RPMI7951 (cell line): ENCODE data around the gene SPATA46. TPM values are rescaled to one million over a fixed set of nuclear protein-coding genes. Genes with fewer than 3 reads are reported as not detected.

Source experiments
- DNase-seq: peaks from one replicate; pipeline ENCODE4 v3.0.0-alpha.2; 2012; ENCODE audit warnings: low read depth
- total RNA-seq: library from RNA; depleted of rRNA; stranded (reverse); fragments of >200 nt; shearing (Covaris generic); gene quantifications from 2 replicates; pipeline ENCODE4 v1.2.3, GENCODE V29; 2014

The SPATA46 gene
- total RNA-seq, 1 experiment from 2014 or later, result not detected

GRCh38 chr1:162390396-162391185, 13.9 kb upstream of the SPATA46 start:
- DNase-seq, result no peak

GRCh38 chr1:162389971-162390370, 13.3 kb upstream of the SPATA46 start:
- no peak for DNase-seq

DNA sequence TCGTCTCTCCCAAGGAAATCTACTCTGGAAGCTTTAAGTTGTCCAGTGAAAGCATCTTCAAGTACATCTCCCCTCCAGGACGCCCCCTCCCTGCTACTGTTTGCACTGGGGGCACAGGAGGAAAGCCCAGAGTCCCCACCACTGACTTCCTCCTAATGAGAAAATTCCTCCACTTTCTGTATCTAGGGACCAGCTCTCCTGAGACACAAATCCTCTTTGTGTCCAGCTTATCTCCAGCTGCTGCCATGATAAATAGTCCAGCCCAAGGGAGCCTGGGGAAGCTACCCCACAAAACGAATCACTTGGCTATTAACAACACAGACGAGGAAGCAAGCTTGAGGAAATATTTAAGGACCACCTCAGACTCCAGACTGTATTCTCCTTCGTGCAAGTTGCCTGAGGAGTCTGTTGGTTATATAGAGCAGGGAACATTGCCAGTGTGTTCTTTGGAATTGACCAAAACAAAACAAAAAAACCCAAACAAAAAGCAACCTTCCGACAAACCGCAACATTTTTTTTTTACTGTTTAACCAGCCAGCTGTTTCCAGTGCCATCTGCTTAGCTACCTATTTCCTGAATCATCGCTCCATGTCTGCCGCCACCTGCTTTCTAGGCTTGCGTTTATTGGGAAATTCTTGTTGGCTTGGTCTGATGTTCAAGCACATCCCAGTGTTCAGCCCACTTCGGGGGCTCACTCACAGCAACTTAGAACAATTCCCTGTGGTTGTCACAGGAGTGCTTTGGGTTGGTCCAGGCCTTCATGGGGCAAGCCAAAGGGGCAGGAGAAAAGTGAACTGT, 12.6 kb upstream of the SPATA46 start:
- peak; percentile 72 for DNase-seq

DNA sequence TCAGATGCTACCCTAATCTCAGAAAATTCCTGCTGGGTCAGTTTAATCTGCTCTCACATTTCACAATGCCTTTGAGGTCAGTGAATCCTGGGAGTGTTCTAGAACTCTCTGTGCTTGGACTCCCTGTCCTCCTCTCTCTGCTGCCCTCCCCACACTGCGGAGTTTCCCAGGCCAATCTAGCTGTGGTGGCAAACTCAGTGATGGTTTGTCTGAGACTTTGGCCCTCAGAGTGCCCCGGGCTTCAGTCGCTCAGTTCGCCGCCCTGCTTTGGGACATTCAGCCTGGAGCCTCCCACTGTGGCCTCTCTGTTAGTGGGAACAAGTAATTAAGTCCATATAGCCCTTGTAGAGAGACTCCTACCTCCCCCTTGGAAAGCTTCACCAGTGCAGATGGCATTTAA, 12.0 kb upstream of the SPATA46 start:
- no peak for DNase-seq

DNA sequence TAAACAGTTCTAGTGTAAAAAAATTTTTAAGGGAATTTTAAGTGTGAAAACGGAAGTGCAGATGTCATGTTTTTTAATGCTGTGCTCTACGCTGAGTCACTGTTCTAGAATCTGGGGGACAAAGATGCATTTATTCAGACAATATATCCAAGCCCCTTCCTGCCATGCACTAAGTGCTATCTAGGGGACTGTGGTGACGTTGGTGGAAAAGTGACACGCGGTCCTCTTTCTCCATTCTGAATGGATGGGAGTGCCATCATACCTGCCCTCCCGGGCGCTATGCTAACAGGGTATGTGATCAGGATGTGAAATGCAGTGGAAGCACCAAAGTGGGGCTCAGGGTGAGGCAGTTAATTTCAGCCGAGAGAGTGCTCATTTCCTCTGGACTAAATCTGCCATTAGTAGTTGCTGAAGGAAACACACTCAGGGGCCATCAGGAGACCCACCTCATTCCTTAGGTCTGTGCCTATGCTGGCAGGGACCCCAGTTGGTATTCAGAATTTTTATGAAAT, 11.5 kb upstream of the SPATA46 start:
- no peak for DNase-seq

GRCh38 chr1:162387226-162388082, 10.8 kb upstream of the SPATA46 start:
- no peak for DNase-seq

GRCh38 chr1:162386292-162387225, 9.9 kb upstream of the SPATA46 start:
- no peak for DNase-seq

- no peak for DNase-seq
Observed at GRCh38 chr1:162385702-162386101, 9.0 kb upstream of the SPATA46 start.

DNA sequence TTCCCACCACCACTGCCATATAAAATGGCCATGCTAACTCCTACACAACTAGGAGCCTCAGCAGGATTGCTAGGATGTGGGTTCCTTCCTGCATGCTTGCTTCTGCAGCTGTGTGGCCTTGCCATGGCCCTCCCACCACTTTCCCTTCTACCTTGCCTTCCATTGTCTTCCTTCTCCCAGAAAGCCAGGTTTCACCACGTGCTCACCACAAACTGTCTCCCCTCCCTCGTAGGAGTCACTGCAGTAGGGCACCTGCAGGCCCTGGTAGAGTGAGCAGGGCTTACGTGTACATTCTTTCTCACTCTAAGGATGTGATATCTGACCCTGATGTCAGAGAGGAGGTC, 8.6 kb upstream of the SPATA46 start:
- DNase-seq, result no peak

DNA sequence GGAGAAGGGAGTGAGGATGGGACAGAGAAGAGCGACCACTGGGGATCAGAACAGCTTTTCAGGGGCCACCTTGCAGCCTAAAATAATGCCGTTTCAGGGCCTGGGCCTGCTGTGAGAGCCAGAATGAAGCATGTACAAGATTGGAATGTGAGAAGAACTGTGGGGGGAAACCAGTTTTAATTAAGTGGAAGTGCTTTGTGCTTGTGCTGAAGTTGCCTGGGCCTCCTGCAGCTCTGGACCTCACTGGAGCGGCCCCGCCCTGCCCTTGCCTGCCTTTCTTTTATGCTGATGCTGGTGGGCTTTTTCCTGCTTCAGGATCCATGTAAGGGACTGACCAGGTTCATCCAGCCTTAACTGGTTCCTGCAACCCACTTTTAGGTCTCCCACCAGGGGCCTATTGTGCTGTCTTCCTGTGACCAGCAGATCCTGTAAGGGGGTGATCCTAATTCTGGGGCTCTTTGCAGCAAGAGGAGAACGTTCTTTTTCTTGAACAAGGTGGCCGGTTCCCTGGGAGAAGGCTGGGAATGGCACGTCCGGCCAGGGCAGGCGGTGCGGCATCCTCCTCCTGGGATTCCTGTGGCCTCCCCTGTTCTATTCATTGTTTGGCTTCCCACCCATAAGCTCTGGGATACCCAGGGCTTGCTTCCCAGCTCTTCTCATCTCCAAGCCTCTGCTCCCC, 8.1 kb upstream of the SPATA46 start:
- no peak for DNase-seq

GRCh38 chr1:162384116-162384515, 7.5 kb upstream of the SPATA46 start:
- no peak for DNase-seq

DNA sequence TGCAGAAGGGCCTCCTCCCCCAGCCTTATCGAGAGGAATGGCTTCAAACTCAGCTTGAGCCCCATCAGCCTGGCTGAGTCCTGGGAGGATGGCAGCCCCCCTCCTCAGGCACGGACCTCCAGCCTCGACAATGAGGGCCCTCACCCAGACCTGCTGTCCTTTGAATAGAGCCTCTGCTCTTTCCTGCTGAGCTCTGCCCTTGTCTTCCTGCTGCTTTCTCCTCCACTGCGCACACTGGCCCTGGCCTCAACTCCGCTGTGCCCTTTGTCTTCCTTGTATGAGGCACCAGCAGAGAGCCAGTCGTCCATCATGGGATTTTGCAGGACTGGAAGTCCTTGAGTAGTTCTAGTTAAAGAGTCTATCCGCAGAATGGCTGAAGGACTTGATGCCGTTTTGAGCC, 6.9 kb upstream of the SPATA46 start:
- DNase-seq, result no peak

DNA sequence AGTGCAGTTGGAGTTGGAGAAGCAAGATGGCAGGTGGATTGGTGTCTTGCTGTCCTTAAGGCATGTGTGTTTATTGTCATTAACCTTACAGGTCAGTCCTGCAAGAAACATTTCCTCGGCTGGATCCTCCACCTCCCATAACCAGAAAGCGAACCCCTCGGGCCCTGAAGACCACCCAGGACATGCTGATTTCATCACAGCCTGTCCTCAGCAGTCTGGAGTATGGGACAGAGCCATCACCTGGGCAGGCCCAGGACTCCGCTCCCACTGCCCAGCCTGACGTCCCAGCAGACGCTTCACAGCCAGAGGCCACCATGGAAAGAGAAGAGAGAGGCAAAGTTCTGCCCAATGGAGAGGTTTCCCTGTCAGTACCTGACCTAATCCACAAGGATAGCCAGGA, 6.4 kb upstream of the SPATA46 start:
- DNase-seq, result no peak

GRCh38 chr1:162381941-162382750, 5.5 kb upstream of the SPATA46 start:
- no peak for DNase-seq

- DNase-seq, result no peak
Observed at GRCh38 chr1:162381383-162381782, 4.7 kb upstream of the SPATA46 start, which contains the start of gene C1orf226. TSS of gene C1orf226 (plus strand) at chr1:162381728. CDS start at chr1:162381902, 174 bp downstream.

DNA sequence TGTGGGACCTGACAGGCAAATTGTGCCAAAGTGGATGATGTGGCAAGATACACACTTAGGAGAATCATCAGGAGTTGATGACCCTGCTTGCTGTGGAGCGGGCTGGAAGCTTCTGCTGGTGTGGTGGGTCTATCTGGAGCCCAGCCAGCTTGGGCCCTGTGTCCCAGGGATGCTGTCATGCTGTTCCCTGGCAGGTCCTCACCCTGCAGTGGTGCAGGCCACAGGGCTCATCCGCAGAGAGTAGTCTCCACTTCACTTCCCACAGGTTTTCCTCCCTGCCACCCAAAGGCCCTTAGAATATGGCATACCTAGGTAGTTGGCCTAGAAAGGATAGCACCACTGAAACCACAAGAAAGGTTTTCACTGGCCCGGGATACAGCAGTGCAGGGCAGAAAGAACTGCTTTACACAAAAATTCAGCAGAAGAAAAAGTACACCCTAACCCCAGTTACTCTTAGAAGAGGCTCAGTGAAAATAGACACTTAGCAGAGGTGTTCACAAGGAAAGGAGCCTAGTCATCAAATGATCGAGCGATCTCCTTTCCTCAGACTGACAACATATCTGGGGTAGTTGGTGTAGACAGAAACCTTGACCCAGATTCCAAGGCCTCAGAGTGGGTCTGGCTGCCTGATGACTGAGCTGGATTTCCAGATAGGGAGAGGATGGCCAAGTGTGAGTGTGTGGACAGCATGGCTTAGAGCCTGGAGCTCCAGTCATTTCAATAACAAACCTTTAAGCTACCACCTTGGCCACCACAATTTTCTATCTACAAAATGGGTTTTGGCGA, 3.6 kb upstream of the SPATA46 start:
- DNase-seq, result no peak

DNA sequence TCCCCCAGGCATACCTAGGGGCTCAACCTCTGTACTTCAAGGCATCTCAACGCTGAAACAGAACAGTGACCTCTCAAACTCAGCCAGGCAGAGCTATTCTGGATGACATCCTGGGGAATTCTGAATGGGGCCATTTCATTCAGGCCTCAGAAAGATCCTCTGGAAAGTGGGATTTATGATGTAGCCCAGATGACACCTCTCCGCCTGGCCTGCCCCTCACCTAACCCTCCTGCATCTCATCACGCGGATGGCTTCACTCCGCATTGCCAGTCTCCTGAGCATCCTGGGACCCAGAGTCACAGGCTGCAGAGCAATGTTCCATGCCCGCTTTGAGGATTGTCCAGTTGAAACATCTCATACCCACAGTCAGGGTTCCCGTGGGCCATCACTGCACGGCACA, 1.2 kb downstream of the SPATA46 start:
- DNase-seq, result no peak

GRCh38 chr1:162374406-162374805, 2.2 kb downstream of the SPATA46 start:
- DNase-seq, result no peak
